ENCODE data around the gene CAMLG. TPM values are rescaled to one million over a fixed set of nuclear protein-coding genes. Genes with fewer than 3 reads are reported as not detected.

Gene CAMLG
- total and polyA plus RNA-seq, 9 of the 15 experiments (the other 6 are each of a cell fraction or from before 2014, with no cell fraction given): 11.3 to 22.0 (median 16.3) TPM

GRCh38 chr5:134738963-134739661, 764 bp downstream of the CAMLG start (continued):
- TF ChIP-seq ZNF639 (CRISPR knock-in tag; conservative IDR thresholded peaks at IDR 0.05 in 1 of 2, IDR thresholded peaks at IDR 0.05 in 1 of 2) (no peak), ZNF668 (CRISPR knock-in tag; IDR thresholded peaks at IDR 0.05) (no peak), NKRF (IDR thresholded peaks at IDR 0.05; ENCODE audit: borderline replicate concordance) (peak; percentile 70), TCF7L2 (IDR thresholded peaks at IDR 0.05; ENCODE audit: low read depth, low read length) (no peak), HDAC2 (IDR thresholded peaks at IDR 0.05) (peak; percentile 18; the same call in 1 of the 2 replicates), DACH1 (IDR thresholded peaks at IDR 0.05; ENCODE audit: partially characterized antibody) (peak; percentile 38), FOXP1 (CRISPR knock-in tag; IDR thresholded peaks at IDR 0.05) (no peak), GTF2E2 (tag; IDR thresholded peaks at IDR 0.05) (peak; percentile 31; the same call in 1 of the 2 replicates), ZC3H4 (CRISPR knock-in tag; IDR thresholded peaks at IDR 0.05; ENCODE audit: borderline replicate concordance) (no peak), ZBTB5 (IDR thresholded peaks at IDR 0.05) (0 out of 2 replicates have a peak, but pooled peaks have one; percentile 47), HDGF (IDR thresholded peaks at IDR 0.05) (peak; percentile 90; the same call in 1 of the 2 replicates), LEF1 (IDR thresholded peaks at IDR 0.05) (0 out of 2 replicates have a peak, but pooled peaks have one; percentile 10), CAMTA2 (CRISPR knock-in tag; conservative IDR thresholded peaks at IDR 0.05) (no peak), HDAC1 (IDR thresholded peaks at IDR 0.05) (0 out of 4 replicates have a peak, but pooled peaks of 1 of the 2 experiments have one; percentile 59), KLF13 (tag; IDR thresholded peaks at IDR 0.05; ENCODE audit: borderline replicate concordance, low read depth) (peak; percentile 55; the same call in 1 of the 2 replicates), MCM5 (IDR thresholded peaks at IDR 0.05; ENCODE audit: low read depth) (no peak), MLLT1 (IDR thresholded peaks at IDR 0.05) (peak in 1 of 2 experiments; percentile 32; a peak in 2 of 4 replicates), IFI16 (CRISPR knock-in tag; IDR thresholded peaks at IDR 0.05) (no peak)
- TF ChIP-seq, protein P1, sequence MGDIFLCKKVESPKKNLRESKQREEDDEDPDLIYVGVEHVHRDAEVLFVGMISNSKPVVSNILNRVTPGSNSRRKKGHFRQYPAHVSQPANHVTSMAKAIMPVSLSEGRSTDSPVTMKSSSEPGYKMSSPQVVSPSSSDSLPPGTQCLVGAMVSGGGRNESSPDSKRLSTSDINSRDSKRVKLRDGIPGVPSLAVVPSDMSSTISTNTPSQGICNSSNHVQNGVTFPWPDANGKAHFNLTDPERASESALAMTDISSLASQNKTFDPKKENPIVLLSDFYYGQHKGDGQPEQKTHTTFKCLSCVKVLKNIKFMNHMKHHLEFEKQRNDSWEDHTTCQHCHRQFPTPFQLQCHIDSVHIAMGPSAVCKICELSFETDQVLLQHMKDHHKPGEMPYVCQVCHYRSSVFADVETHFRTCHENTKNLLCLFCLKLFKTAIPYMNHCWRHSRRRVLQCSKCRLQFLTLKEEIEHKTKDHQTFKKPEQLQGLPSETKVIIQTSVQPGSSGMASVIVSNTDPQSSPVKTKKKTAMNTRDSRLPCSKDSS (IDR thresholded peaks at IDR 0.05; ENCODE audit: low read depth, partially characterized antibody): no peak

Data from K562 (cell line).